Gastroesophageal sphincter (tissue), 3 donors: ENCODE data around the gene KRTAP9-8.

Experiments
- POLR2AphosphoS5 ChIP-seq: sonication (generic); formaldehyde crosslinking; IDR thresholded peaks from one replicate; pipeline ENCODE4 v1.6.1; 2017; ENCODE audit warnings: antibody characterized with exemption
- TF ChIP-seq, protein P1 (sequence below), 4 experiments: fragments of 200-600 bp in 2 of 4; fragments of 450-650 bp in 2 of 4; sonication (generic) in 1 of 4; IDR thresholded peaks; one replicate each; pipeline ENCODE4 v1.5.1; 2017 to 2019; ENCODE audit warnings: antibody characterized with exemption in 4 of 4, mild to moderate bottlenecking in 2 of 4, moderate library complexity in 2 of 4

DNA sequence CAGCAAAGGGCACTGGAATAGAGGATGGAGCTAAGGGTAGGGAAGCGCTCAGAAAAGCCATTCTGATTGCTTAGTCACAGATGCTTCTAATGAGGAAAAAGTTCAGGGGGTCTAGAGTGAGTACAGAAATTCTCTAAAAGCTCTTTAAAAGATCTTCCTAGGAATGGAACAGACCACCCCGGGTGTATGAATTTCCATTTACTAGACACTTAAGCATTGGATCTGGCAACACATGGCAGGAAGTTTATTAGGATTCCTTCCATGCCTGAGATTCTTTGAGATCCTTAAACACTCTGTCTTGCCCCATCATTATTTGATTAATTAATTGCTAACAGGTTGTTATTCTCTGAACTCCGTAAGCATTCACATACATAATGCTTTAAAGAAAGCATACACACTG is 46.2 kb downstream of the KRTAP9-8 start:
- TF ChIP-seq, protein P1, sequence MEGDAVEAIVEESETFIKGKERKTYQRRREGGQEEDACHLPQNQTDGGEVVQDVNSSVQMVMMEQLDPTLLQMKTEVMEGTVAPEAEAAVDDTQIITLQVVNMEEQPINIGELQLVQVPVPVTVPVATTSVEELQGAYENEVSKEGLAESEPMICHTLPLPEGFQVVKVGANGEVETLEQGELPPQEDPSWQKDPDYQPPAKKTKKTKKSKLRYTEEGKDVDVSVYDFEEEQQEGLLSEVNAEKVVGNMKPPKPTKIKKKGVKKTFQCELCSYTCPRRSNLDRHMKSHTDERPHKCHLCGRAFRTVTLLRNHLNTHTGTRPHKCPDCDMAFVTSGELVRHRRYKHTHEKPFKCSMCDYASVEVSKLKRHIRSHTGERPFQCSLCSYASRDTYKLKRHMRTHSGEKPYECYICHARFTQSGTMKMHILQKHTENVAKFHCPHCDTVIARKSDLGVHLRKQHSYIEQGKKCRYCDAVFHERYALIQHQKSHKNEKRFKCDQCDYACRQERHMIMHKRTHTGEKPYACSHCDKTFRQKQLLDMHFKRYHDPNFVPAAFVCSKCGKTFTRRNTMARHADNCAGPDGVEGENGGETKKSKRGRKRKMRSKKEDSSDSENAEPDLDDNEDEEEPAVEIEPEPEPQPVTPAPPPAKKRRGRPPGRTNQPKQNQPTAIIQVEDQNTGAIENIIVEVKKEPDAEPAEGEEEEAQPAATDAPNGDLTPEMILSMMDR (IDR thresholded peaks at IDR 0.05) = no peak
- TF ChIP-seq POLR2AphosphoS5 = no peak
